ENCODE data around the gene ZNF568. TPM values are rescaled to one million over a fixed set of nuclear protein-coding genes. Genes with fewer than 3 reads are reported as not detected.

Gene ZNF568
- total and polyA plus RNA-seq, 2 of the 4 experiments (the other 2 are of a cell fraction), result 3.0 to 7.3 TPM

GRCh38 chr19:36997843-36998235, 81.7 kb downstream of the ZNF568 start:
- Histone ChIP-seq H3K4ac (ENCODE audit: low read depth, low read length) (no peak overlapping the region), H4K5ac (ENCODE audit: low read depth, low read length) (no peak overlapping the region), H2BK20ac (ENCODE audit: low read depth, low read length) (no peak overlapping the region), H3K27me3 (ENCODE audit: control insufficient read depth, insufficient read depth, low read length) (no peaks in the 10 kb centered on the region), H3K56ac (ENCODE audit: extremely low read depth, insufficient read depth, low read length) (no peak overlapping the region), H3K79me1 (ENCODE audit: low read depth in 1 of 2, low read length in 2 of 2) (no peaks in the 10 kb centered on the region), H2AK5ac (ENCODE audit: low read depth, low read length) (no peak overlapping the region), H2AFZ (replicated peaks; ENCODE audit: low read length, poor library complexity) (no peak overlapping the region), H4K91ac (ENCODE audit: insufficient read depth, low read depth, low read length) (no peak overlapping the region), H3K36me3 (ENCODE audit: control insufficient read depth, insufficient read depth, low read length) (peaks cover 5% of the 10 kb centered on the region), H2BK120ac (ENCODE audit: low read depth, low read length) (no peak overlapping the region), H3K4me3 (ENCODE audit: insufficient read depth, low read depth, low read length) (no peak overlapping the region), H3K23ac (ENCODE audit: low read depth, low read length) (no peak overlapping the region), H3K9me3 (ENCODE audit: control insufficient read depth, insufficient read depth, low read length) (peaks cover 20% of the 10 kb centered on the region), H3K4me1 (ENCODE audit: control insufficient read depth, insufficient read depth, low read length) (no peaks in the 10 kb centered on the region), H2BK5ac (ENCODE audit: low read depth, low read length, poor library complexity, severe bottlenecking) (no peak overlapping the region), H4K20me1 (ENCODE audit: insufficient read depth, low read length) (no peaks in the 10 kb centered on the region), H3K14ac (replicated peaks; ENCODE audit: low read depth, low read length) (no peak overlapping the region), H3K27ac (ENCODE audit: insufficient read depth, low read length) (no peak overlapping the region), H3K9ac (ENCODE audit: low read depth, low read length) (no peak overlapping the region), H3K4me2 (ENCODE audit: low read depth, low read length) (no peak overlapping the region), H2BK15ac (ENCODE audit: low read depth, low read length) (no peak overlapping the region), H3K18ac (ENCODE audit: low read depth, low read length) (no peak overlapping the region), H2AK9ac (replicated peaks; ENCODE audit: low read depth, low read length, poor library complexity) (no peak overlapping the region), H3K9me1 (ENCODE audit: insufficient read depth, low read length) (no peaks in the 10 kb centered on the region), H4K8ac (ENCODE audit: low read depth in 2 of 2, low read length in 2 of 2) (no peak overlapping the region)
- CTCF ChIA-PET, result no interaction called here
- no TSS peak for BruUV-seq (replicated peaks)
- POLR2A ChIA-PET (ENCODE audit: unreplicated experiment), result no interaction called here
- intact Hi-C loops (cut with micrococcal nuclease), result no loop called here
- dilution Hi-C loops (cut with HindIII; ENCODE audit: low sequenced_read_pairs, unreplicated experiment), result no loop called here
- no peak for TF ChIP-seq USF2 (IDR thresholded peaks at IDR 0.05; ENCODE audit: low read depth, low read length)
- TF ChIP-seq CEBPB (IDR thresholded peaks at IDR 0.05; ENCODE audit: low read depth, low read length), result no peak
- TF ChIP-seq NFE2L2 (IDR thresholded peaks at IDR 0.05; ENCODE audit: low read depth, low read length), result no peak
- no peak for TF ChIP-seq ELK1 (IDR thresholded peaks at IDR 0.05; ENCODE audit: borderline replicate concordance, low read depth, low read length)
- in situ Hi-C loops (cut with MboI; ENCODE audit: low sequenced_read_pairs), result no loop called here
- DNase-seq (no peak), ATAC-seq (ENCODE audit: low read depth) (no peak)
- WGBS, 2 experiments (ENCODE audit: extremely low coverage in 2 of 2, insufficient read length in 1 of 2), result 100% methylated on average over 2 of the region's 7 CpGs; no CpG with 5 or more reads in 1 of the 2 experiments
